OCI-LY1 (cell line): ENCODE data around the gene TMBIM4.

Experiments used
- H2AFZ ChIP-seq: fragments of 200-600 bp; sonication (generic), shearing (Covaris generic); 2 replicates; pipeline ENCODE4 v1.6.0; 2014; ENCODE audit warnings: antibody characterized with exemption, mild to moderate bottlenecking, low read length
- H3F3A ChIP-seq: fragments of 200-600 bp; sonication (generic), shearing (Covaris generic); 2 replicates; pipeline ENCODE4 v1.6.0; 2014; ENCODE audit warnings: mild to moderate bottlenecking, antibody characterized with exemption, low read length, moderate library complexity; ENCODE audit not compliant: insufficient read depth
- H3K27ac ChIP-seq: fragments of 200-600 bp; sonication (generic); 2 replicates; pipeline ENCODE4 v1.5.1; 2014; ENCODE audit warnings: low read length, mixed run types, mild to moderate bottlenecking, low read depth; ENCODE audit not compliant: poor library complexity, severe bottlenecking
- H3K27me3 ChIP-seq: fragments of 200-600 bp; sonication (generic); 2 replicates; pipeline ENCODE4 v1.6.0; 2014; ENCODE audit warnings: antibody characterized with exemption, mild to moderate bottlenecking, low read length, moderate library complexity; ENCODE audit not compliant: insufficient read depth
- H3K36me3 ChIP-seq: fragments of 200-600 bp; sonication (generic); 2 replicates; pipeline ENCODE4 v1.6.1; 2014; ENCODE audit warnings: mild to moderate bottlenecking, antibody characterized with exemption, low read length, moderate library complexity, mixed read lengths; ENCODE audit not compliant: insufficient read depth
- H3K4me1 ChIP-seq: fragments of 200-600 bp; sonication (generic); 2 replicates; pipeline ENCODE4 v1.5.1; 2014; ENCODE audit warnings: mild to moderate bottlenecking, low read length, moderate library complexity; ENCODE audit not compliant: insufficient read depth, severe bottlenecking
- H3K4me2 ChIP-seq: fragments of 200-600 bp; sonication (generic), shearing (Covaris generic); 2 replicates; pipeline ENCODE4 v1.6.1; 2014; ENCODE audit warnings: low read length
- H3K4me3 ChIP-seq: fragments of 200-600 bp; sonication (generic); 2 replicates; pipeline ENCODE4 v1.5.1; 2014; ENCODE audit warnings: low read length, low read depth, mild to moderate bottlenecking, mixed read lengths; ENCODE audit not compliant: poor library complexity, severe bottlenecking
- H3K79me2 ChIP-seq: fragments of 200-600 bp; shearing (Covaris generic); 2 replicates; pipeline ENCODE4 v1.6.1; 2016; ENCODE audit warnings: mixed run types, low read length, mixed read lengths; ENCODE audit not compliant: insufficient read depth
- H3K9ac ChIP-seq: fragments of 200-600 bp; sonication (generic), shearing (Covaris generic); 2 replicates; pipeline ENCODE4 v1.6.1; 2014; ENCODE audit warnings: mild to moderate bottlenecking, low read length, mixed read lengths
- H3K9me2 ChIP-seq: fragments of 200-600 bp; sonication (generic), shearing (Covaris generic); 2 replicates; pipeline ENCODE4 v1.6.1; 2014; ENCODE audit warnings: low read depth, mild to moderate bottlenecking, low read length, mixed read lengths
- H3K9me3 ChIP-seq: fragments of 200-600 bp; shearing (Covaris generic); 2 replicates; pipeline ENCODE4 v1.6.1; 2014; ENCODE audit warnings: low read length, mixed read lengths
- H4K20me1 ChIP-seq: fragments of 200-600 bp; sonication (generic), shearing (Covaris generic); 2 replicates; pipeline ENCODE4 v1.6.0; 2016; ENCODE audit warnings: mild to moderate bottlenecking, low read length; ENCODE audit not compliant: insufficient read depth
- CTCF ChIP-seq: fragments of 200-600 bp; sonication (generic), shearing (Covaris generic); IDR thresholded peaks from 2 replicates; pipeline ENCODE4 v1.5.1; 2017; ENCODE audit warnings: mild to moderate bottlenecking, antibody characterized with exemption, low read length, moderate library complexity, mixed read lengths
- EZH2 ChIP-seq: fragments of 200-600 bp; sonication (generic), shearing (Covaris generic); IDR thresholded peaks from 2 replicates; pipeline ENCODE4 v1.8.0; 2017; ENCODE audit warnings: borderline replicate concordance, mixed run types, mild to moderate bottlenecking, antibody characterized with exemption, low read length, moderate library complexity, mixed read lengths

The TMBIM4 gene

GRCh38 chr12:66199831-66200509, 30.2 kb upstream of the TMBIM4 start:
- H3K36me3 ChIP-seq, result no peaks in the 10 kb centered on the region
- TF ChIP-seq EZH2, result no peak
- TF ChIP-seq CTCF, result no peak

GRCh38 chr12:66199141-66199540, 29.3 kb upstream of the TMBIM4 start:
- no peaks in the 10 kb centered on the region for H3K79me2 ChIP-seq
- H3K36me3 ChIP-seq, result no peaks in the 10 kb centered on the region
- no peaks in the 10 kb centered on the region for H3K4me1 ChIP-seq
- no peaks in the 10 kb centered on the region; the same call in 1 of the 2 replicates for H3K27me3 ChIP-seq
- H3K9me2 ChIP-seq, result no peaks in the 10 kb centered on the region
- H3K9me3 ChIP-seq, result no peaks in the 10 kb centered on the region
- no peak overlapping the region for H3K27ac ChIP-seq
- H3F3A ChIP-seq, result no peaks in the 10 kb centered on the region
- no peaks in the 10 kb centered on the region for H4K20me1 ChIP-seq
- no peak overlapping the region for H3K4me2 ChIP-seq
- TF ChIP-seq CTCF (no peak), EZH2 (no peak)
- no peak overlapping the region for H3K9ac ChIP-seq
- no peak overlapping the region for H3K4me3 ChIP-seq
- H2AFZ ChIP-seq, result no peak overlapping the region

More at GRCh38 chr12:66199831-66200509, 30.2 kb upstream of the TMBIM4 start:
- H3K4me3 ChIP-seq, result no peak overlapping the region
- H2AFZ ChIP-seq, result no peak overlapping the region
- H3K9ac ChIP-seq, result no peak overlapping the region
- no peaks in the 10 kb centered on the region for H3K4me1 ChIP-seq
- no peaks in the 10 kb centered on the region for H4K20me1 ChIP-seq
- no peaks in the 10 kb centered on the region for H3F3A ChIP-seq
- H3K27ac ChIP-seq, result no peak overlapping the region
- no peaks in the 10 kb centered on the region for H3K9me3 ChIP-seq
- no peaks in the 10 kb centered on the region for H3K79me2 ChIP-seq
- no peak overlapping the region for H3K4me2 ChIP-seq
- H3K27me3 ChIP-seq, result no peaks in the 10 kb centered on the region; the same call in 1 of the 2 replicates
- no peaks in the 10 kb centered on the region for H3K9me2 ChIP-seq

- Histone ChIP-seq H3K4me2 (no peak overlapping the region), H3K4me3 (no peak overlapping the region), H3K9ac (no peak overlapping the region), H3K27me3 (no peaks in the 10 kb centered on the region; the same call in 1 of the 2 replicates), H2AFZ (no peak overlapping the region), H3K79me2 (no peaks in the 10 kb centered on the region), H3K36me3 (no peaks in the 10 kb centered on the region), H3K27ac (no peak overlapping the region), H3F3A (no peaks in the 10 kb centered on the region), H3K4me1 (no peaks in the 10 kb centered on the region), H3K9me2 (no peaks in the 10 kb centered on the region), H3K9me3 (no peaks in the 10 kb centered on the region), H4K20me1 (no peaks in the 10 kb centered on the region)
- TF ChIP-seq EZH2 (no peak), CTCF (no peak)
These were observed 27.7 kb upstream of the TMBIM4 start for GRCh38 chr12:66197495-66197921.
